NCI-H2107 treated with DMSO at 0.1 percent for 48 hours (cell line): ENCODE results near the gene FAM20C.
"Not testable (repeated sequence)": the region's sequence is repeated elsewhere in the genome, so short reads cannot be mapped to it uniquely, and the experiment has no call there.

Source experiments
- DNase-seq: peaks from one replicate; lab custom pipeline; 2025; ENCODE audit not compliant: unreplicated experiment; lab: John Stamatoyannopoulos, UW

The FAM20C gene

DNA sequence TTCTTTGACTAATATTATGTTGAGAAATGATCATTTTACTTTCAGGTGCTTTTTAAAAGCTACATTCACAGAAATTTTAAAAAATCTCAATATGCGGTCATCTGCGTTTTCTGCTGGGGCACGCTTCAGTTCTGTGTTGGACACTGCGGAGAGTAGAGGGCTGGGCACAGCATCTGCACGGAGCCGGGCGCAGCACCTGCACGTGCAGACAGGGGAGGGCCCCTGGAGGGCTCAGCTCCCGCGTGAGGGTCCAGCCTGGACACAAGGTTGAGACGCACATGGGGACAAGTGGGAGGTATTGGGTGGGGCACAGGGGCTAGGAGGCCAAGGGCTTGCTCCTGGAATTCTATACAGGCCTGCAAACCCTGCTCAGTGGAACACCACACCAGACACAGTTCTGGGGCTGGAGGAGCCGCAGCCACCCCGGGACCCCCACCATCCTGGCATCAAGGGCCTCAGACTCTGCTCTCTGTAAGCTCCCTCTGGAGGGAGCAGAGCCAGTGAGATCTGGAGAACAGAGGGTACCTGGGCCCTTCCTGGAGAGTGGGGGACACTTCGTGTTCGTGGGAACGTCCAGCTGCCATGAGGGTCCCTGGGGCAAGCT is 20.4 kb upstream of the FAM20C start:
- DNase-seq = no peak

DNA sequence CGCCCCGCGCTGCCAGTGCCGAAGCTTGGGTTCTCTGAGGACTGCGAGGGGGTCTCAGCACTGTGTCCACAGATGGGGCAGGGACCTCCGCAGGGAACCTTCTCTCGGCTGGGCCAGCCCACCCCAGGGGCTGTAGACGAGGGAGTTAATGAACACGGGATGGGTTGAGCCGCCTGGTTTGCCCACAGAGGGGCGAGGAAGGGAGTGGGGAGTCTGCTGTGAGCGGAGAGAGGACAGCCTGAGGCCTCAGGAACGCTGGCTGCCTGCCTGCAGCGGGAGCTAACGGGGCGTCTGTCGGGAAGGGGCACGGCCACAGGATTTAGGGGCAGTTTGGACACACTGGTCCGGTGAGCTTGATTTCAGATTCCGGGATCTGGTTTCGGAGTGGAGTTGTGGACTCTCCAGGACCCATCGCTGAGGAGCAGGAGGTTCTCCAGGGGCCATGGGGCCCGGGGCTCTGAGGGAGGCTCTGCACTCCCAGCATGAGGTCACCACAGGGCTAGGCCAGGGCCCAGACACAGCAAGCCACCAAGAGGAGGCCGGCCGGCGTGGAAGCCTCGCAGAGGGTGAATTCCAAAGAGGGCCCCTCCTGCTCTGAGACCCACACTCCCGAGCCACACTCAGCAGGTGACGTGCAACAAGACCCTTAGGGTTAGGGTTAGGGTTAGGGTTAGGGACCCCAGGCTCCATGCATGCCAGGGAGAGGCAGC is 19.0 kb upstream of the FAM20C start:
- DNase-seq = no peak

DNA sequence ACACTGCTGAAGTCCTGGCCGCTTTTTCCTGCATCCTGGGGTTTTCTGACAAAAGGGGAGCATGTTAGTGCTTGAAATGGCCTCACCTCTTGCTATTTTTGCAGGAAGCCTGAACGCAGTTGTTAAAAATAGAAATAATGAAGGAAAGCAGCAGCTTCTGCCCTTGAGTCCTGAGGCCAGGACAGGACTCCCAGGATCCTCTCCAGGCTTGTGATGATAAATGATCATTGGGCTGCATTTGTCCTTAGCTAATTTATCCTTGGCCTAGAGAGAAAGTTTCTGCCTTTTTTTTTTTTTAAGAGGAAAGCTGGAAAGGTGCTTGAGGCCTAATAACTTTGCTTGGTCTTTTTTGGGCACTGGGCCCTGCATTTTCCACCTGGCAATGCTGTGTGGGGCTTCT is 17.7 kb upstream of the FAM20C start:
- no peak for DNase-seq

DNA sequence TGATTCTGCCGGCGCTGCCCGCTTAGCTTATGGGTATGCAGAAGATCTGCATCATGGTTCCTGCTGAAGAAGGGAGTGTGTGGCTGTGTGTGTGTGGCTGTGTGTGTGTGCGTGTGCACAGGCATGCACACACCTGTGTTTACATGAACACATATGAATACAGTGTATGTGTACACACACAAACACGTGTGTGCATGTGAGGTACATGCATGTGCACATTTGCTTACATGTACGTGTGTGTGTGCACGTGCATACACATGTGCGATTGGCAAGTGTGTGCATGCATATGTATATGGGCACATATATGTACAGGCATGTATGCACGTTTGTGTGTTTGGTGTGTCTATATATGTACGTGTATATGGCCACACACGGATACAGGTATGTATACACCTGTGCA is 16.4 kb upstream of the FAM20C start:
- DNase-seq = no peak

DNA sequence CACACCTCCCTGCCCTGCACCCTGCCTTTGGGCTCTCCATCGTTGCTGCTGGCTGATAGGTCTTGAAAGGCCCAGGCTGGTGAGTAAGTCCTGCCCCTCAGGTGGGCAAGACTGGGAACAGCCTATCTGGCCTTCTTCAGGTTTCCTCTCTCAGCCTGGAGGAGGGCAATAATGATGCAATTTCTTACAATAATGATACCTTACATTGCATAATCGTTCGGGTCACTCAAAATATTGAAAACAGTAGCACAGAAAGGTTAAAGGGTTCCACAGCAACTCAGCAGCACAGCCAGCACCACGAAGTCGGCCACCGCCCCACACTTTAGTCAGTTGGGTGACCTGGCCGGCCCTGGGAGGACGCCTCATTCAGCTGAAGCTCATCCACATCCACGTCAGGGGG is 16.0 kb upstream of the FAM20C start:
- DNase-seq = no peak

- no peak for DNase-seq
Measured at GRCh38 chr7:176786-177459, 15.4 kb upstream of the FAM20C start.

DNA sequence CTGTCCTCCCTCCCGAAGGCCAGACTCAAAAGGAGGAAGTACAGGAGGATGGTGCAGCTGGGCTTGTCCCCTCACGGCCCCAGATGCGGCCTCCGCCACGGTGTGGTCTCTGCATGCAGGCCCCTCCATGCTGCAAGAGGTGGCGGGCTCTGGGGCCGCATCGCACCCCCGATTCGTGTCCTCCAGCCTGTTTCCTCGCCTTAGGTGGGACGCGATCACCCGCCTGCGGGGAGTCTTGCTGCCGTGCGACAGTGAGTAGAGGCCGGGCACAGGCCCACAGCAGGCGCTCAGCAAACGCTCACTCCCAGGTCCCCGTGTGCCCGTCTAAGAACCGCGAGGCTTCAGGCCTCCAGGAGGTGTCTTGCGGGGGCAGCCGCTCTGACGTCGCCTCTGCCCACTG is 13.9 kb upstream of the FAM20C start:
- no peak for DNase-seq

GRCh38 chr7:179209-179681 is 13.1 kb upstream of the FAM20C start:
- no peak for DNase-seq

DNA sequence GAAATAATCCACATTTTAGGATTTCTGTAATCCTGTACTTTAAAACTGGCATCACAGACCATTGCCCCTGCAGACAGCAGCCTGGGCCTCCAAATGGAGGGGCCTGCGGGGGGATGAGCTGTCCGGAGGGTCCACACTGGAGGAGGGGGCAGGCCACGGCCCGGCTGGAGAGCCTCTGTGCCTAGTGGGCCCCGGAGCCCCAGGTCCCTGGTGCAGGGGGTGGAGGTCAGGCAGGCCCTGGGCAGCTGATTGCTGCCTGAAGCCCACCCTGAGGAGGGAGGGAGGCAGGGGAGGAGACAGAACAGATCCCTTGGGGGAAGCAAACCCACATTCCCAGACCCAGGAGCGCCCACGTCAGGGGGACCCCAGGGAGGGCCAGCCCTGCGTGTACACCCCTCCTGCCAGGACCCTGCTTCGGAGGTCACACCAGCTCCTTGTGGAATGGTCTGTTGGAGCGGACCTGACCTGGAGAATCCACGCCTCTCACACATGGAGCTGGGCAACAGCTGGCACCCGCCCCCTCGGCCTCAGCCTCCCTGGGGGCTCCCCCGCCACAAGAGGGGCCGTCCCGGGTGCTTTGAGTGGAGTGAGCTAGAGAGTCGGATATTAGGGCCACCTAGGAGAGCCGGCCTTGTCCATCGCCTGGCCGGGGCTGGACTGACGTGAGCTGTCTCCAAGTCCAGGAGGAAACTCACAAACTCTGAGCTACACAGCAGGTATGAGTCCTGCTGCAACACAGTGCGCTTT is 12.2 kb upstream of the FAM20C start:
- no peak for DNase-seq

DNA sequence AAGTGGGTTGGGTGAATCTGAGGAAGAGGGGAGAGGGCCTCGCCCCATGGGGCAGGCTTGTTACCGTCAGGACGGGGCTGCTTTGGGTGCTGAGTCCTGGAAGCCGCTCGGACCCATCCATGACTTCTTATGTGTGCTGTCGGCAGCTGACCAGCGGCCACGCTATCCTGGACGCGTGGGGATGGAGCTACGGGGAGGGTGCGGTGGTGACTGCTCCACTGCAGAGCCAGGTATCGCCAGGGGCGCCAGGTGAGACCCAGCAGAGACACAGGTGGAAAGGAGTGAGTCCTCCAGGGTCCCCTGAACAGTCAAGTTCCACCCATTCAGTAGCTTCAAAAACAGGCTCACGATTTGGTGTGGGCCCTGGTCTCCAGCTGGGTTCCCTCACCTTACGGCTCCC is 10.6 kb upstream of the FAM20C start:
- no peak for DNase-seq

GRCh38 chr7:182502-182901 is 9.9 kb upstream of the FAM20C start:
- not testable (repeated sequence) for DNase-seq

DNA sequence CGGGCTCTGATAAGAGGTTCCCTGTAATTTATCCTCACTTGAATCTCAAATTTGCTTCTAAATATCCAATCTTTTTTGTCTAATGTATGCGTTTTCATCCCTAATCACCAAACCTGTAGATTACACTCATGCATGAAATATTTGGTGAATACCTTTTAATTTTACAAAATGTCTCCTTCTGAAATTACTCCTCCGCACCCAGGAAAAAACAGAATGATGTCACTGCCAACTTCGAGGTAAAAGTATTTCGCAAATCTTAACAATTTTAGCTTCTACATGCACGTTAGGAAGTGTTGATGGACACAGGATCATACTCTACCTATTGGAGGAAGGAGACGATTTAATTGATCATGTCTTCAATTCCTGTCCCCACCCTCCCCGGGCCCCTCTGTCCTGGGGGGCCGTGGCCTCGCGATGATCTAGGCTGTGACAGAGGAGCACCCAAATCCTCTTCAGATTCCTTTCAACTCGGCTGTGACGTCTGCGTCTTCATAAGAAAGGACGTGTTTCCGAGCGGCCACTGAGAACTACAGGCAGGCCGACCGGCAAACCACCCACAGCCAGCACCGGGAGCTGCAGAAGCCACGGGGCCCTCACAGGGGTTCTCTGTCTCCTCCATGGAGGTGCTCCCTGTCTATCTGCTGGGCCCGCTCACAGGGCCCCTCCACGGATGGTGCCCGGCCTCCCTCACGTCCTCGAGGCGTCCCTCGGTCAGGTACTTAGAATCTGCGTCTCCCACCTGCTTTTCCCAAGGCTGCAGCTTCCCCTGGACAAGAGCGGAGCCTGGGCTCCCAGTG is 8.7 kb upstream of the FAM20C start:
- no peak for DNase-seq

DNA sequence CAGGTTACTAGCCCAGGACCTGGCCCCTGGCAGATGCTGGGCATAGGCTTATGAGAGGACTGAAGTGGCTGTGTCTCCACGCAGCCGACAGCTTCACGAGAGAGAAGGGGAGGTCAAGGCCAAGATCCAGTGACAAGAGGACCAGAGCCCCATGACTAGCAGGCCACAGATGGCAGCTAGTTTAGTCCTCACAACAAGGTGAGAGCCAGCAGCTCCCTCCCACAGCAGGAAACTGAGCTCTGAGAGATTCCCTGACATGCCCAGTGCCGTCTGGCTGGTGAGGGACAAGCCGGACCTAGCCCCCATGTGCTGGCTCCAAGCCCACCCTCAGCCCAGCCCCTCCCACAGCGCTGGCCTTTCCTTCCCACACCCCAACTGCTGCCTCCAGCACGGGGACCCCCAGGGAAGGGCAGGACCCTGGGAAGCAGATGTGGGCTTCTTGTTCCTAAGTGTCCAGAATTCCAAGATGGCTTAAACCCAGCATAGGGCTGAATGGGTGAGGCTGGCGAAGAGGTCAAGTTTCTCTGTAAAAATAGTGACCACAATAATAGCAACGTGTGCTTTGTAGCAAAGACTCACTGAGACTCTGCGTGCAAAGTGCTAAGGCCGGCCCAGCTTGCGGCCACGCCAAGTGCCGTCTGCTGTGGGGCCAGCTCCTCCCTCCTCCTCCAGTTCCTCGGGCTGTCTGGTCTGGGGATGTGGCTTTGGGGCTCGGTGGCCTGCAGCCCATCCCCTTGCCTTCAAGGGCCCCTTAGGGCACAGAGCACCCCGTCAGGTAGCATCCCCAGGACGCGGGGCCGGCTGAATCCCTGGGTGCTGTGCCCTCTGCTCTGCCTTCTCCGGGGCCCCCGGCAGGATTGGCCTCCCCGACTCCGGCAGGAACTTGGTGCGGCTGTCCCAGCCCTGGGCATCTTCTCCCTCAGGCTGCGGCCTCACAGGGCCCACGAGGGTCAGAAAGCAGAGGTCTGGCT is 7.8 kb upstream of the FAM20C start:
- DNase-seq = no peak

- no peak for DNase-seq
Measured at GRCh38 chr7:186516-187113, 5.8 kb upstream of the FAM20C start.

DNA sequence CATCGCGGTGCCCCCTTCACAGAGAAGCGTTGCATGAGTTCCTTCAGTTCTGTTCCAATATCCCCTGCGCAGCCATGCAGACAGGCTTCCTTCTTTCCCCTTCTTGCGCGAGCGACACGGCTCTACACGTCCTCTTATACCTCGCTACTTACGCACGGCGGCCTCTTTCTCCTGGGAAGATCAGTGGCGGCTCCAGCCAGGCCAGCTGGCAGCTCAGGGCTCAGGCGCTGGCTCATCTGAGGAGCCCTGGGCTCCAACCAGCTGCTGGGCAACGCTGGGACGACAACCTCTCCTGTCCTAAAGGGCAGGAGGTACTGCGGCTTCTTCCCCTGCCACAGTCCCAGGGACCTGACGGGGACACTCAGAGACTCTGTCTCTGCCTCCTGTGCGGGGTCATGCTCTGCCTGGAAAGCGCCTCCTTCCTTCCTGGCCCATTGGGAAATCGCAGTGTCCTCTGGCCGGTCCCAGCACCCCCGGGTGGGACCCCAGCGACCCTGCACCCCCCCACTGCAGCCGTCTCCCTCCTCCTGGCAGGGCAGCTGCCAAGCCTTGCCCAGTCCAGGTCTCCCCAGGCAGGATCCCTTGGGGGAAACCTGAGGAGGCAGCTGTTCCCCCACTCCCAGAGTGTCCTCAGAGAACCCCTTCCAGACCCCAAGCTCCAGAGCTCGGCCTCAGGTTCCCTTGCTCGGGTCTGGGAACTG is 5.0 kb upstream of the FAM20C start:
- no peak for DNase-seq

DNA sequence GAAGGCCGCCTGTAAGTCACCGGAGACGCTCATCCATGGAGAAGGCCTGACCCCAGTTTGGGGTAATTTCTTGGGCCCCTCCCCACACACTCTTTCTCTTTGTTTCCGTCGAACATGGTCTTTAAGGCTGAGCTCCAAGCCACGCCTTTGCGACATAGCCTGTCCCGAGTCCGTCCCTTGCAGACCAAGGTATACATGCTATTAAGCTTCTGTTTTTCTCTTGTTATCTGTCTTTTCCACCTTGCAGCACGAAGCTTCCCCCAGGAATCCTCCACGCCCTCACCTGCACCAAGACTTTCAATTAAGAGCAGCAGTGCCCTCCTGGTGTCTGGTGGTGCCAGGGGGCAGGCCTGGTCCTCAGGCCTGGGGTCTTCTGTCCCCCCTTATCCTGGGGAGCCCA is 4.2 kb upstream of the FAM20C start:
- no peak for DNase-seq

- DNase-seq = no peak
Measured at GRCh38 chr7:188727-189500, 3.5 kb upstream of the FAM20C start.

DNA sequence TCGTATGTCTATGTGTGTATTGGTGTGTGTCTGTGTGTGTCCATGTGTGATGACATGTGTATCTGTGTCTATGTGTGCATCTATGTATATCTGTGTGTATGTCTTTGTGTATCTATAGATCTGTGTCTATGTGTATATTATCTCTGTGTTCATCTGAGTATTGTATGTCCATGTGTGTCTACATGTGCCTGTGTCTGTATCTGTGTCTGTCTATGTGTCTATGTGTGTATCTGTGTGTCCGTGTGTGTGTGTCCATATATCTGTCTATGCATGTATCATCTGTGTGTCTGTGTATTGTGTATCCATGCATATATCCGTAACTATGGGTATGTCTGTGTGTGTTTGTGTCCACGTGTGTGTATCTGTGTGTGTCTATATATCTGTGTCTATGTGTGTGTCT is 2.7 kb upstream of the FAM20C start:
- DNase-seq = no peak
